HG03060 (cell line): ENCODE measurements around the gene GEMIN5.
"Not testable (repeated sequence)": the region's sequence is repeated elsewhere in the genome, so short reads cannot be mapped to it uniquely, and the experiment has no call there.

Experiments used
- ATAC-seq: cut with Tn5 transposase; IDR thresholded peaks from one replicate; pipeline ENCODE4 v1.9.1; 2021; ENCODE audit warnings: low read depth, moderate number of reproducible peaks; ENCODE audit not compliant: unreplicated experiment

GEMIN5 gene

DNA sequence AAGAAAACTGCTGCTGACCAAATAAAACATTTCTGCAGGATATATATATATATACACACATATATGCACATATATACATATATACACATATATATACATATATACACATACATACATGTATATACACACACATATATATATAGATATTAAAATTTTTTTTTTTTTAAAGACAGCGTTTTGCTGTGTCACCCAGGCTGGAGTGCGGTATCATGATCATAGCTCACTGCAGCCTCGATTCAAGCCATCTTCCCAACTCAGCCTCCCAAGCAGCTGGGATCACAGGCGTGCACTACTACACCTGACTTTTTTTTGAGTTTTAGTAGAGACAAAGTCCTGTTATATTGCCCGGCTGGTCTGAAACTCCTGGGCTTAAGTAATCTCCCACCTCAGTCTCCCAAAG, 5.5 kb upstream of the GEMIN5 start:
- ATAC-seq = no peak

- ATAC-seq = peak; percentile 42
Measured at GRCh38 chr5:154940772-154941620, 3.0 kb upstream of the GEMIN5 start, which contains the start of gene MRPL22. Gene MRPL22, plus strand, starts transcription at chr5:154941073. Its CDS starts 38 bp downstream, at chr5:154941111.

- no peak for ATAC-seq
Measured at GRCh38 chr5:154940375-154940771, 2.4 kb upstream of the GEMIN5 start.

DNA sequence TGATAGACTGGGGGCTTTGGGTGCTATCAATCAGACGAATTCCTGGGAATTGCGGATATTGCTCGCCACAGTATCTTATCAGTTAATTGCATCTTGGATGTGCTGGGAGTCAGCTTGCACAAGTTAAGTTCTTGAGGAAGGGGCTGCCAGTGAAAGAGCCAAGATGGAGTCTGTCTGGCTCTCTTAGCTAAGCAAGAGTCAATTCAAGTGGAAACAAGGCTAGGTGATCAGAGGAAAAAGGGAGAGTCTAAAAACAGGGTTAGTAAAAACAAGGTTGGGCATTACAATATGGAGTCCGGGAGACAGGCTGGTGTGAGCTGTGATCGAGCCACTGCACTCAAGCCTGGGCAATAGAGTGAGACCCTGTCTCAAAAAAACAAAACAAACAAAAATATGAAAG, 1.4 kb upstream of the GEMIN5 start:
- ATAC-seq = not testable (repeated sequence)

DNA sequence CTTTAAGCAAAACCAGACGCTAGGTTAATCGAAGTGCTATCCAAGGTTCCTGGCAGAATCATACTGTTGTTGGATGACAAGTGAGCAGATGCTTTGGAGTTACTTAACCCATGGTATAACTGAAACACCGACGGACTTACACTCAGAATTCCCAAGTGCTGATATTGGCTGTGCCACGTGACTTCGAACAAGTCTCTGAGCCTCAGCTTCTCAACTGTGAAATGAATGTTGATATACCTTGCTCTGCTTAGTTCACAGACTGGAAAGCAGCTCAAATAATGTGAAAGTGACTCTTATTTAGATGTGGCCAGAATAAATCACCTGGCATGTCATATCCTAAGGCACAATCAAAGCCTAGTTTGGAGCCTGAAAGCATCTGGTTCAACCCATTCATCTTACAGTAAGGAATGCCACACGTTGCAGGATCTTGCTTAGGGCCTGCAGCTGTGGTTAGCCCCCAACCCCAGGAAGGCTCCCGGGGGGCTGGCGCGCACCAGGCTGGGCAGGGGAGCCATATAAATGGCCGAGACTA, 759 bp downstream of the GEMIN5 start:
- ATAC-seq = no peak

- ATAC-seq = no peak
Measured at GRCh38 chr5:154934881-154935280, 3.1 kb downstream of the GEMIN5 start.

DNA sequence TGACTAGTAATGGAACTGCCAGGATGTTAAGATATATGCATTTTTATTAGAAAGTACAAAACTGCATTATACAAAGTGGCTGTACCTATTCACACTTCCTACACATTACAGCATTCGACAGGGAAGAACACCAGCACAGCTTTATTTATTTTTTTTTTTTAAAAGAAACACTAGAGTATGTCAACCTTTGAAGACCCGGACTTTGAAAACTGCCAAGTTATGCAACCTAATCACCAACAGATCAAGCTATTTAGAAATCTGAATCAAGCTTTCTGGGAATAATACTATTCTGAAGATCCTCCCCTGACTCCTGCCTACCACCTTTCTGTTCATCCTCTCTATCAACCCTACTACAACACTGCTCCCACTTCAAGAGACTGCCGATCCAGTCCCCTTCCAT, 4.5 kb downstream of the GEMIN5 start:
- ATAC-seq = no peak

DNA sequence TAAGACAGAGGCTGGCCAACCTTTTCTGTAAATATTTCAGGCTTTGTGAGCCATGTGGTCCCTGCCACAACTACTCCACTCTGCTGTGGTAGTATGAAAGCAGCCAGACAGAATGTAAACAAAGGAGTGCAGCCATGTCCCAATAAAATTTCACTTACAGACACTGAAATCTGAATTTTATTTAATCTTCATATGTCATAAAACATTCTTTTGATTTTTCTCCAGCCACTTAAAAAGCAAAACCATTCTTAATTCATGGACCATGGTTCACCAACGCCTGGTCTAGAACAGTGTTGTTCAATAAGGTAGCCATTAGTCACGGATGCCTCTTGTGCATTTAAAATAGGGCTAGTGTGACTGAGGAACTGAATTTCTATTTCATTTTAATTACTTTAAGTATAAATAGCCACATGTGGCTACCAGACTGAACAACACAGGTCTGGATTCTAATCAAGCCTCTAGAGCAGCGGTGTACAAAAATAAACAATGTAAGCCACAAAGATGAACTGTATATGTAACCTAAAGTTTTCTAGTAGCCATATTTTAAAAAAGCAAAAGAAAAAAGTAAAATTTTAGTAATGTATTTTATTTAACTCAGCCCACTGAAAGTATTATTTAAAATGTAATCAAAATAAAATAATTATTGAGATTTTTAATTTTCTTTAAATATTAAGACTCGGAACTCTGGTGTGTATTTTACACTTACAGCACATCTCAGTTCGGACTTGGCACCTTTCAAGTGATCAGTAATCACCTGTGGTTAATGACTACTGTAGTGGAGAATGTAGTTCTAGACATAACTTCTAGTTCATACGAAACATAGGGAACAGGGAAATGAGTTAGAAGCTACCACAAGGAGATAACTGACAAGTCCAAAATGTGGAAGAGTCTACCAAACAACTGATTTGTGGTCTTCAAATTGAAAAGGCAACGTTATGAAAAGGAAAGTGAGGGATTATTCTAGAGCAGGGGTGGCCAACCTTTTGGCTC, 14.3 kb downstream of the GEMIN5 start:
- ATAC-seq = no peak

- ATAC-seq = no peak
Measured at GRCh38 chr5:154917757-154918156, 20.3 kb downstream of the GEMIN5 start.

DNA sequence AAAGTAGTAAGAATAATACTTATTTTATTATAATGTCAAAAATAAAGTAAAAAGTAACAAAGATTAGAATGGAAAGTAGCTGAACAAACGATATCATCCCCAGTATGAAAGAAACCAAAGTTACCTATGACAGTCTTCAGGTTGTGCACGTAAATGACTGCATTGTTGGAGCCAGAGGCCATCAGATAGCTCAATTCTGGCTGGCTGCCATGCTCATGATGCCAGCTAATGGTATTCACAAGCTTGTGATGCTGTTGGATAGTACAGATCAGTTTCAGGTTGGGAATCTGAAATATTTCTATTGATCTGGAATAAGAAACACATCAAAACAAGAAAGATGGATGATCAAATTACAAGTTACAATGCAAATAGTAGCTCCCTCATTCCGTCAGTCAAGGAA, 21.1 kb downstream of the GEMIN5 start:
- ATAC-seq = no peak

- ATAC-seq = not testable (repeated sequence)
Measured at GRCh38 chr5:154905601-154906000, 32.4 kb downstream of the GEMIN5 start.

DNA sequence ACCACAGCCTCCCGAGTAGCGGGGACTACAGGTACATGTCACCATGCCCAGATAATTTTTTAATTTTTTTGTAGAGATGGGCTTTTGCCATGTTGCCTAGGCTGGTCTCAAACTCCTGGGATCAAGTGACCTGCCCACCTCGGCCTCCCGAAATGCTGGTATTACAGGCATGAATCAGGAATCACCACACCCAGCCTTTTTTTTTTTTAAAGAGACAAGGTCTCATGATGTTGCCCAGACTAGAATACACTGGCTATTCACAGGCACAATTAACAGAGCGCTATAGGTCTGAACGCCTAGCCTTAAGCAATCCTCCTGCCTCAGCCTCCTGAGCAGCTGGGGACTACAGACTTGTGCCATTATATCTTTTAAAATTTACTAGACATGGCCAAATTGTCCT, 36.1 kb downstream of the GEMIN5 start:
- ATAC-seq = no peak

- no peak for ATAC-seq
Measured at GRCh38 chr5:154901276-154901675, 36.7 kb downstream of the GEMIN5 start.

DNA sequence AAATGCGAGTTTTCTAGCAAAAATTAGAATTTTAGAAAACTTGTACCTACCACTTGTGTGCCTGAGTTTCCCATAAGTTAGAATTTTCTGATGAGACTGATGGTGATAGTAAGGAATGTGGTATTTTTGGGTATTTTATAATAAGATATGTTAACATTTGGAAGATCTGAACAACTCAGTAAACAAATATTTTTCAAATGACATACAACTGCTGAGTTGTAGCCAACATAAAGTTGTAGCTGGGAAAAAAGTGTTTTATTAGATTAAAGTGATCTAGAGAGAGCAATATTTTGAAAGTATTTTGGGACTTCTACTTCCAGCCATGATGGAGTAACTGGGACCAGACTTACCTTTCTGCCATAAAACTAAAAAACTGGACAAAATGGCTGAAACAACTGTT, 37.9 kb downstream of the GEMIN5 start:
- no peak for ATAC-seq

DNA sequence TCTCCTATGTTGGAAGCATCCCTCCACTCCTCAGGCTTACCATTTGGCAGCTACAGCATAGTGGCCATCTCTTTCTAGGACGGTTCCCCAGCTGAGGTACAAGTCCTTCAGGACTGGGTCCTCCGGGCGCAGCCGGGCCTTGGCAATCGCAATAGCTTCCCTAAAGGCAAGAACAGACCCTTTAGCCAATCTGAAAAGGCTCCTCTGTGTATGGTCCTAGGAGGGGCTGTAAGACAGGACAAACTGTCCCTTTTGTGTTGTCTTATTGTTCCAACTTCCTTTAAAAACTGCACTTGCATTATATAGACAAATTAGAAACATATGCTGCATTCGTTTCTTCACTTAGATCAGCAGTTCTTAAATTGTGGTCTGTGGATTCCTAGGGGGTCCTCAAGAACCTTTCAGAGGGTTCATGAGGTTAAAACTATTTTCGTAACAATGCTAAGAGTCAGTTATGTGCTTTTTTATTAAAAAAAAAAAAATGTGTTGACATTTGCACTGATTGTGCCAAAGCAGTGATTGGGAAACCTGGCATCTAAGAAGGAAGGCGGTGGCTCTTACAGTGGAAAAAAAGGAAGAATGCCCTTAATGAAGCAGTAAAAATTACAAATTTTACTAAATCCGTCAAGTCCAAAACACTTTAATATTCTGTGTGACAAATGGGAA, 38.7 kb downstream of the GEMIN5 start:
- ATAC-seq = no peak

DNA sequence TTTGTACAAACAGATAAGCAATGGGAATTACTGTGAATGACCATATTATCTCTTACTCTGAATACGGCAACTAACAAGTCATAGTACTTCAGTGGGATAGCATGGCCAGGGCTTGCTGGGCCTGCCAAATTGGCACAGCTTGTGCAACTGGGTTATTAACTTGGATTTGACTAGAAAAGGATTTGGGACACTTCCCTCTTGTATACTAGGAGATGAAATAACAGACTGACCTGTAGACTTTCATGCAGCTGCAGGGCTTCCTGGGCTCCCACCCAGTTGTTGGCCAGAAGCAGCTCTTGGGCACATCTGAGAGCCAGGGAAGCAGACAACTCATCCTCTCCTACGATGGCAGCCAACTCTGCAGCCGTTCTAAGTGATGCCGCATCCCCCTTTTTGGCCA, 39.8 kb downstream of the GEMIN5 start:
- no peak for ATAC-seq

DNA sequence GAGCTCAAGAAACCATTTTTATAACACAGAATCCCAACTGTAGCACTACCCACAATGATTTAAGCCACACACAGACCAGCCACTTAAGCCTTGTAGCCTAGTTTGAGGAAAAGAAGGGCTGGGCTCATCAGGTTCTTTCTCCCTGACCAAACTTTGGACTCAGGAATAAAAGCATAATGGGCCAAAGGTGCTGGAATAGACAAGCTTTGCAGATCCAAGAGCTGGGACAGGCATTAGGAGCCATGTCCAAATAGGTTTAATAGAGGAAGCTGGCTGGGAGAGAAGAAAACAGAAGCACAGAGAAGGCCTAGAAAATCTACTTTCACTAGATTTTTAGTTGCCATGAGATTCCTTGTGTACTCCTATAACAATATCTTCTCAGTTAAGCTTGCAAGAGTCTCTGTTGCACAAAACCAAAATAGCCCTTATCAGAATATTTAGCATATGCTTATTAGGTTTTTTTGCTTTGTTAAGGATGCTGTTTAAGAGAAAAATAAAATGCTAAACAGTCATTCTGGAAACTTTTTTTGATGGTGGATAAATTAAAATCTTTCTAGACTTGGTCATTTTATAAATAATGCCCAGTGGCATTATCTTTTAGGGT, 41.3 kb downstream of the GEMIN5 start:
- ATAC-seq = no peak

GRCh38 chr5:154895606-154896561, 42.1 kb downstream of the GEMIN5 start:
- ATAC-seq = no peak

- ATAC-seq = no peak
Measured at GRCh38 chr5:154893381-154893780, 44.6 kb downstream of the GEMIN5 start.
